ELR (cell line): ENCODE results near the gene CBY2.

Source experiments
- DNase-seq: peaks from one replicate; pipeline ENCODE4 v3.0.0-alpha.2; 2015; ENCODE audit warnings: low read depth

CBY2 gene

GRCh38 chr13:45702869-45703391, 810 bp downstream of the CBY2 start:
- DNase-seq: no peak

GRCh38 chr13:45704211-45704739, 2.2 kb downstream of the CBY2 start:
- DNase-seq: no peak

GRCh38 chr13:45704854-45705695, 3.0 kb downstream of the CBY2 start:
- no peak for DNase-seq

- DNase-seq: no peak
Observed at GRCh38 chr13:45705918-45706317, 3.8 kb downstream of the CBY2 start.

- no peak for DNase-seq
Observed at GRCh38 chr13:45707516-45708100, 5.5 kb downstream of the CBY2 start.

- DNase-seq: no peak
Observed at GRCh38 chr13:45711951-45712350, 9.8 kb downstream of the CBY2 start.

GRCh38 chr13:45713106-45713690, 11.1 kb downstream of the CBY2 start:
- no peak for DNase-seq

GRCh38 chr13:45713721-45714120, 11.6 kb downstream of the CBY2 start:
- DNase-seq: no peak

- no peak for DNase-seq
Observed at GRCh38 chr13:45714170-45714569, 12.1 kb downstream of the CBY2 start.

GRCh38 chr13:45715351-45715750, 13.2 kb downstream of the CBY2 start:
- no peak for DNase-seq

- no peak for DNase-seq
Observed at GRCh38 chr13:45717349-45717748, 15.2 kb downstream of the CBY2 start.

- peak; percentile 51 for DNase-seq
Observed at GRCh38 chr13:45718063-45718462, 15.9 kb downstream of the CBY2 start.

- peak; percentile 9 for DNase-seq
Observed at GRCh38 chr13:45718992-45719391, 16.9 kb downstream of the CBY2 start.

GRCh38 chr13:45721203-45721731, 19.1 kb downstream of the CBY2 start:
- no peak for DNase-seq

GRCh38 chr13:45723798-45724197, 21.7 kb downstream of the CBY2 start:
- DNase-seq: no peak

GRCh38 chr13:45728759-45729158, 26.6 kb downstream of the CBY2 start:
- DNase-seq: peak; percentile 47

GRCh38 chr13:45731455-45731854, 29.3 kb downstream of the CBY2 start:
- no peak for DNase-seq

- no peak for DNase-seq
Observed at GRCh38 chr13:45732916-45733315, 30.8 kb downstream of the CBY2 start.

GRCh38 chr13:45733361-45733760, 31.2 kb downstream of the CBY2 start:
- no peak for DNase-seq

GRCh38 chr13:45737571-45738017, 35.5 kb downstream of the CBY2 start:
- DNase-seq: peak; percentile 9

GRCh38 chr13:45742985-45743384, 40.9 kb downstream of the CBY2 start:
- DNase-seq: no peak

- no peak for DNase-seq
Observed at GRCh38 chr13:45744979-45745378, 42.9 kb downstream of the CBY2 start.
